Motor neuron (in vitro differentiated cells): ENCODE data around the gene KMO. TPM values are rescaled to one million over a fixed set of nuclear protein-coding genes. Genes with fewer than 3 reads are reported as not detected.

Experiments
- ATAC-seq, 8 experiments: fragments of 200-7000 bp; cut with Tn5 transposase; replicated peaks in 6 of 8; 2 replicates each; pipeline ENCODE4 v1.8.0; 2021; ENCODE audit warnings: mild to moderate bottlenecking in 8 of 8, moderate library complexity in 8 of 8
- H3K27ac ChIP-seq, 2 donors: fragments of 250-450 bp; sonication (Bioruptor Pico); 2 replicates each; pipeline ENCODE4 v1.9.0; 2021; ENCODE audit warnings: antibody characterized with exemption in 2 of 2, mild to moderate bottlenecking in 2 of 2, moderate library complexity in 1 of 2
- H3K4me1 ChIP-seq, 2 donors: fragments of 250-450 bp; sonication (Bioruptor Pico); replicated peaks in 1 of 2; 2 replicates each; pipeline ENCODE4 v1.6.1; 2021; ENCODE audit warnings: antibody characterized with exemption in 2 of 2, mild to moderate bottlenecking in 2 of 2, moderate library complexity in 1 of 2
- H3K4me3 ChIP-seq, 5 donors: fragments of 250-450 bp; sonication (Bioruptor Pico); 2 replicates each; pipeline ENCODE4 v1.9.0; 2021; ENCODE audit warnings: antibody characterized with exemption in 5 of 5, mild to moderate bottlenecking in 5 of 5, moderate library complexity in 4 of 5
- WGBS, 10 experiments: fragments of 450-650 bp; shearing (Covaris generic); methylation state at CpG; one replicate each; pipeline ENCODE4 v1.0.0; 2022; 5-methylcytosine and 5-hydroxymethylcytosine counted together
- in situ Hi-C, 9 experiments: fragments of 400-800 bp; cut with MboI; loops; one replicate each; pipeline ENCODE4 v1.15.0; 2021; ENCODE audit warnings: low sequenced_read_pairs in 9 of 9, low pct_unique_long_range_greater_than_20kb in 2 of 9; ENCODE audit not compliant: unreplicated experiment in 9 of 9
- total RNA-seq, 8 experiments: library from RNA; unstranded; fragments of 300-600 nt; gene quantifications; 2 replicates each; pipeline versions ENCODE4 v1.2.3 to v1.2.4, GENCODE V29; 2022

The KMO gene
- total RNA-seq, 8 experiments from 2014 or later = 0.05 to 0.57 (median 0.15) TPM

GRCh38 chr1:241519308-241520079 is 12.7 kb upstream of the KMO start, which contains the start of gene FH:
TSS of gene FH (minus strand) at chr1:241519755. CDS start at chr1:241519722, 33 bp downstream.
- in situ Hi-C loops = loop anchor here in 3 of 9 experiments (10.0 to 25.0 kb wide), 2 partner anchors 315 to 632 kb away; no protein-coding TSS in a partner anchor
- WGBS, 10 experiments = 0 to 1% (median 0%) methylated on average over 1 to 41 of the region's 70 CpGs
- peak within 1 kb of the TSS; percentile 64 to 72 for H3K27ac ChIP-seq

DNA sequence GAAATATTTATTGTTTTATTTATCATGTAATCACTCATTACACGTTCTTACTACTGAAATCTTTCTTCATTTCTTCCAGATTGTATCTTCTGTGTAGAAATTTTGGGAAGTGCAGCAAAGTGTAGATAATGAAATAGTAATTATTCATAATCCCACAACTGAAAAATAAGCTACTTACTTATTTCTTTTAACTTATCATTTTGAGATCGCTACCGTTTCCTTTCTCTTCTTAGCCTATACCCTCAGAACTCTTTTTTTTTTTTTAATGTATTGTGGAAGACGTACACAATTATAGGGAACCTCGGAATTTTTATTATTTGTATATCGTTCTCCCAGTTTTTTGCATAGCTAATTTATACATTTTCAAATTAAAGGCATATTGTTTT is 12.1 kb upstream of the KMO start:
- Histone ChIP-seq H3K4me1 (peaks cover 4 to 18% of the 10 kb centered on the region in 2 donors), H3K4me3 (peak overlapping the region; percentile 73 to 97 (median 76)), H3K27ac (no peak overlapping the region)
- WGBS, 10 experiments = 0 to 49% (median 22%) methylated on average over 3 to 6 of the region's 6 CpGs
- ATAC-seq = no peak
- in situ Hi-C loops = loop anchor here in 3 of 9 experiments (10.0 to 25.0 kb wide), 2 partner anchors 315 to 633 kb away; no protein-coding TSS in a partner anchor

More at GRCh38 chr1:241519308-241520079, 12.7 kb upstream of the KMO start, which contains the start of gene FH:
- peak within 1 kb of the TSS; percentile 73 to 97 (median 76) for H3K4me3 ChIP-seq
- peak; percentile 91 to 97 (median 96) for ATAC-seq
- H3K4me1 ChIP-seq = peaks cover 4 to 24% of the 10 kb centered on the region in 2 donors

- H3K4me1 ChIP-seq = peaks cover 4 to 17% of the 10 kb centered on the region in 2 donors
- ATAC-seq = no peak
- no peak overlapping the region for H3K4me3 ChIP-seq
- in situ Hi-C loops = loop anchor here in 3 of 9 experiments (10.0 to 25.0 kb wide), 2 partner anchors 313 to 634 kb away; no protein-coding TSS in a partner anchor
- no peak overlapping the region for H3K27ac ChIP-seq
- 48 to 100% (median 81%) methylated on average over 1 to 2 of the region's 2 CpGs for WGBS, 10 experiments
Measured at GRCh38 chr1:241521718-241522117, 10.5 kb upstream of the KMO start.

DNA sequence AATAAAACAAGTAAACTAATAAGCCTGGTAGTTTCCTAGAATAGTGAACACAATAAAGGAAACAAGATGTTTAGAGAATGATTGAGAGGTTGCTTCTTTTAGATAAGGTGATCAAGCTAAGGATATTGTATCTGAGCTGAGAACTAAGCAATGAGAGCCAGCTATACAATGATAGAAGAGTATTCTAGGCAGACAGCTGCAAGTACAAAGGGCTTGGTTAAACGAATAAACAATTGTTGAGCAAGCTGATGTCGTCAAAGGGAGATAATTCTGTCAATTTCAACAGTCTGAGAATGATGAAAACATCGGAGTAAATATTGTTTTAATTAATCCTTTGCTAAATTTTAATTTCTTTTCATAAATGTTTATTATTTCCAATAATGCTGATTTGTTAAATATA is 7.2 kb upstream of the KMO start:
- no peak for ATAC-seq
- Histone ChIP-seq H3K27ac (no peak overlapping the region), H3K4me3 (no peak overlapping the region), H3K4me1 (peaks cover 0 to 4% of the 10 kb centered on the region in 2 donors)
- in situ Hi-C loops = loop anchor here in 5 of 9 experiments (10.0 to 25.0 kb wide), 3 partner anchors 310 to 487 kb away; partner anchors contain the start of gene EXO1 (in 3 of the 5)
- WGBS, 10 experiments = 7 to 77% (median 53%) methylated on average over 3 of the region's 3 CpGs

DNA sequence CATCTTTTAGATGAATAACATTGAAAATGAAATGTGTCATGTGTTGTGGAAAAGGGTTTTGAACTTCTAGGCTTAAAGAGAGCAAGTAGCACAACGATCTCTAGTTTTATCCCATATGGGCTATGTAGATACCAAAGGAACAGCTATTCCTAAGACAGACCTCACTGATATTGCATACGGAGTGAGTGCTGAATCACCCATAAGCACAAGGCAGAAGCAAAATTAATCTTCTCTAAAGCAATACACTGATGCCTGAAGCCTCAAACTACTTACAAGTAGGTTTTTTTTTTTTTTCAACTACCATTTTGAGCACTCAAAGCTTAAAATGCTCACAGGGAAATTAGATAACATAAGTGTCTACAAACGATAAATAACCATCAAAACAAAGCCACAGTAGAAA is 5.0 kb upstream of the KMO start:
- Histone ChIP-seq H3K27ac (no peak overlapping the region), H3K4me3 (no peak overlapping the region), H3K4me1 (peaks cover 0 to 2% of the 10 kb centered on the region in 2 donors)
- WGBS, 10 experiments = 29 to 92% (median 78%) methylated on average over 1 to 3 of the region's 3 CpGs
- in situ Hi-C loops = loop anchor here in 5 of 9 experiments (10.0 to 25.0 kb wide), 3 partner anchors 308 to 485 kb away; partner anchors contain the start of gene EXO1 (in 3 of the 5)
- no peak for ATAC-seq

DNA sequence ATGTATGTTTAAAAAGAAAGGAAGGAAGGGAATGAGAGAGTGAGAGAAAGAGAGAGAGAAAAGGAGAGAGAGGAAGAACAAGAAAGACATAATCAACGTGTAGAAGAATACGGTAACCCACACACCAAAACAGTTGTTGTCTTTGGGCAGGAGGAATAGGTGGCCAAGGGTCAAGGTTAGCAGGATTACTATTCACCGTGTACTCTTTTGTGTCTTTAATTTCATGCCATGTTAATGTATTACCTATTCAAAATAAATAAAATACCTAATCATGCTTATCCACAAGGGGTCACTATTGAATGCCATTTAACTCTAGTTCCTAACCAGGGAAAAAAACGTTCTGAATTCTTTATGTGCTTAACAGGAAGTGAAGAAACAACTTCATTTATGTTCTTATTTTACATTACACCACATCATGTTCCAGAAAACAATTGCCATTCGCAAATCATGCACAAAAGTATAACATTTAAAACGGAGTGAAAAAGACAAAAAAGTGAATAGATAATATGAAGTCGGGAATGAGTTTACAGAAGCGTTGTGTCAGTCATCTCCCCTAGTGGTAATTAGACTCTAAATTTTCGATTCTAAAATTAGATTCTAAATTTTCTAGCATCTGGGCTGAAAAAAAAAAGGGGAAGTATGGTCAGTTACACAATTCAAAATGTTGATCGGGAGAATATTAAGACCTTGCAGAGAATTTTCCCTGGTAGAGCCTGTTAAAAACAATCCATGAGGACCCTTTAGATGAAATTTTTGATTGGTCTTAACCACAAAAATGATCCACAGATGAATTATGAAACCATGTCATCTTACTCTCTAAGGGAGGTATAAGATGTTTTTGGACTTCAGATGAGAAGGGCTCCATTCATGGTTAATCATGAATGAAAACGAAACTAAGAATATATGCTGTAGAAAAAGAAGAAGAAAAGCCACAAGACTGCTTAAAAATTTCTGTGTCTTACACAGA is 700 bp upstream of the KMO start:
- Histone ChIP-seq H3K4me3 (peak overlapping the region in 4 of 5 donors; percentile 10 to 18 (median 12)), H3K27ac (no peak overlapping the region), H3K4me1 (peaks cover 0 to 3% of the 10 kb centered on the region in 2 donors)
- in situ Hi-C loops = loop anchor here in 4 of 9 experiments (25.0 kb wide), 2 partner anchors 306 to 481 kb away; partner anchors contain the start of gene EXO1 (in 3 of the 4)
- peak; percentile 35 to 92 (median 54) for ATAC-seq
- 1 to 51% (median 30%) methylated on average over 9 to 11 of the region's 11 CpGs for WGBS, 10 experiments

DNA sequence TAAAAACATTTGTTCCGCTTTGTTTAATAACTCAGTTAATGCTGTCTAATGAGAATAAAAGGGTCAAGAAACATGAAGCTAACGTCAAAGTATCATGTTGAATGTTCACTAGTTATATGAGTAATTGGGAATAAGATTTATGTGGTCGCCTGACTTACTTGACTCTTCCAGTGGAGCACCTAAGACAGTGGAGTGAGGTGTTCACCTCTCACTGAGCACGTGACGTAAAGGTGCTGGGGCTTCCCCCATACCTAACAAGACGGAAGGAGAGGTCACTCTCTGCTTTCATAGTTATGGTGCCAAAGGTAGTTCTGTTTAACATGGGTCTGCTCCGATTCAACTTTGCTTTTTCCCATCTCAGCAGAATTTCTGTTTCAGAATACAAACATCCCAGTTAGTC is 686 bp downstream of the KMO start:
- 65 to 100% (median 94%) methylated on average over 1 to 7 of the region's 7 CpGs for WGBS, 10 experiments
- Histone ChIP-seq H3K27ac (no peak overlapping the region), H3K4me1 (peaks cover 0 to 3% of the 10 kb centered on the region in 2 donors), H3K4me3 (no peak overlapping the region)
- in situ Hi-C loops = loop anchor here in 4 of 9 experiments (25.0 kb wide), 2 partner anchors 304 to 479 kb away; partner anchors contain the start of gene EXO1 (in 3 of the 4)
- no peak for ATAC-seq

DNA sequence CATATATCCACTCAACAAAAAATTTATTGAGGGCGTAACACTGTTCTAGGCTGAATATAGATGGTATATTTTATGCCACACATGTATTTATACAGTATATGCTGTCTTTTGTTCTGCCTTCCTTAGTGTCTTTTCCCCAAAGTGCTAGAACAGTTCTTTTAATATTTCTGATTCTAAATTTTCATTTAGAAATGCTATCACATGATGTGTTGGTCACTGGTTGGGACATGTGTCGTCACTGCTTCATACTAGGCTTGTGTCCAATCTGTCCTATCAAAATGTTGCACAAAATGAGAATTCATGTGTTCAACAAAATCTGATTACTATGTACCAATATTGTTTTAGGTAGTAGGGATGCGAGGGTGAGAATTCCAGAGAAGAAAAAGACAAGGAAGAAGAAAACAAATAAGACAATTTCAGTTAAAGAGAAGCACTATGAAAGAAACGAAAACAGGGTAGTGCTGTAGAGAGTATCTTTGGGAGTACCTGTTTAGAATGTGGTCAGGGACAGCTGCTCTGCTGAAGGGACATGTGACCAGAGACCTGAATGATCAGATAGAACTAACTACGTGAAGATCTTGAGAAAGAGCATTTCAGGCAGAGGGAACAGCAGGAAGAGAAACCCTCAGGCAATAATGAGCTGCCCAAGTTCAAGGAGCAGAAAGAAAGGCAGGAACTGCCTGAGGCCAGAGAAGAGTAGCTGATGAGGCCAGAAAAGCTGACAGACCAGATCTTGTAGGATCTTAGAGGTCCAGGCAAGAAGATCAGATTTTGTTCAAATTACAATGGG is 1.3 kb downstream of the KMO start:
- in situ Hi-C loops = loop anchor here in 4 of 9 experiments (25.0 kb wide), 2 partner anchors 304 to 479 kb away; partner anchors contain the start of gene EXO1 (in 3 of the 4)
- WGBS, 10 experiments = 46 to 90% (median 77%) methylated on average over 4 to 5 of the region's 5 CpGs
- ATAC-seq = no peak
- Histone ChIP-seq H3K27ac (no peak overlapping the region), H3K4me1 (peaks cover 0 to 3% of the 10 kb centered on the region in 2 donors), H3K4me3 (no peak overlapping the region)

GRCh38 chr1:241536304-241536703 is 4.1 kb downstream of the KMO start:
- H3K27ac ChIP-seq = no peak overlapping the region
- 14 to 100% (median 85%) methylated on average over 1 of the region's 1 CpG; no CpG with 5 or more reads in 1 of the 10 experiments for WGBS, 10 experiments
- in situ Hi-C loops = loop anchor here in 4 of 9 experiments (25.0 kb wide), 2 partner anchors 301 to 476 kb away; partner anchors contain the start of gene EXO1 (in 3 of the 4)
- ATAC-seq = no peak
- no peak overlapping the region for H3K4me3 ChIP-seq
- peaks cover 0 to 3% of the 10 kb centered on the region in 2 donors for H3K4me1 ChIP-seq

- in situ Hi-C loops = loop anchor here in 4 of 9 experiments (25.0 kb wide), 2 partner anchors 300 to 475 kb away; partner anchors contain the start of gene EXO1 (in 3 of the 4)
- Histone ChIP-seq H3K4me3 (no peak overlapping the region), H3K4me1 (peaks cover 0 to 3% of the 10 kb centered on the region in 2 donors), H3K27ac (no peak overlapping the region)
- WGBS, 10 experiments = 7 to 92% (median 42%) methylated on average over 1 to 2 of the region's 2 CpGs
- ATAC-seq = no peak
Measured at GRCh38 chr1:241536969-241537368, 4.8 kb downstream of the KMO start.

DNA sequence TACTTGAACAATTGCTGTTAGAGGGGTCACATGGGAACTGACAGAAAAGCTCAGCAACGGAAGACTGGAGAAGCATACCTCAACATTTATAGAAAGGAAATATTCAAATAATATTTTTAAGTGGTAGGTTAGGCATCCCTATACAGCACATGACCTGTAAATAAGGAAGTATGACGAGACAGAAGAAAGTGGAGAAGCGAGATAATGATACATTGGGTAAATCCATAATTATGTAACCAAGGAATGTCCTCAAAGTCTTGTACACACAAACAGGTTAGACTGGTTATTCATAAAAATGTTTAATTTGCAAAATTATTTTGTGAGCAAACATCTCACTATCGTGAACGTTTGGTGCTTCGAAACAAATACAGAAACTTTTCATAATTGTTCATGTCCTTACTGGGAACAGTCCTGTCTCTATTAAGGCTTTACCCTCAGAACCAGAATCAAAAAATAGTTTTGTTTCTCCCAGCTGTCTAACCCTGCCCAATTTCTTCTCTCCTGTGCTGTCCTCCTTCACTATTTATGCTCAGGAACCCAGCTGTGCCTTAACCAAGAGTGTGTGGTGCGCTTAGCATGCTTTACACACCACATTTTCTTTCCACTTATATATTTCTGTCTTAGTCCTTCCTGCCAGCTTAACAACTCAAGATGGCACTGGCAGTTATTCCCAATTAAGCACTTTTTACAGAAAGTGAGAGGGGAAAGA is 10.2 kb downstream of the KMO start:
- Histone ChIP-seq H3K4me1 (no peaks in the 10 kb centered on the region), H3K27ac (no peak overlapping the region), H3K4me3 (no peak overlapping the region)
- 62 to 98% (median 88%) methylated on average over 3 to 7 of the region's 7 CpGs for WGBS, 10 experiments
- ATAC-seq = no peak
- in situ Hi-C loops = loop anchor here in 4 of 9 experiments (25.0 kb wide), 2 partner anchors 295 to 470 kb away; partner anchors contain the start of gene EXO1 (in 3 of the 4)
